DMS114 treated with DMSO at 0.1 percent for 48 hours (cell line): Measurements from ENCODE around the gene TSHZ2.
"Not testable (repeated sequence)": the region's sequence is repeated elsewhere in the genome, so short reads cannot be mapped to it uniquely, and the experiment has no call there.

Experiments
- DNase-seq: peaks from one replicate; lab custom pipeline; 2025; ENCODE audit not compliant: unreplicated experiment; lab: John Stamatoyannopoulos, UW

Gene TSHZ2

DNA sequence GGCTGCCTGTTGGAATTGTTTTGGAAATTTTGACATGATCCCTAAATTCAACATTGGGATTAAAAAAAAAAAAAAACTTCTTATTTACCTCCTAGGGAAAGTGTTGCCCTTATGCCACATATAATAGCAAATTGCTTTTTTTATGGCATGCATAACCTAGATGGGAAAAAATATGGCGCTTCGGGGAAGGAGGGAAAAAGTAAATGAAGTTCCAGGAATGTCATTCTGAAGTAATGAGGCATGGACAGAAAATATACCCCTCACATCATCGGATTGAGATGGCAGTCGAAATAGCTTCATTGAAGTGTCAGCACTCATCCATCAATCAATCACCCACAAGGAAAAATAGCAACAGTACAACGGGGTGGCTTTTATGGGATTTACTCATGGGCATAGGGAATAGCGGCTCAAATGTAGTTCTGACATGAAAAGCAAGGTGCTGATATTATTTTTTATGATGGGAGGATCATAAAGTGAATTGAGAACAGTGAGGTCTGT is 516.7 kb downstream of the TSHZ2 start:
- no peak for DNase-seq

DNA sequence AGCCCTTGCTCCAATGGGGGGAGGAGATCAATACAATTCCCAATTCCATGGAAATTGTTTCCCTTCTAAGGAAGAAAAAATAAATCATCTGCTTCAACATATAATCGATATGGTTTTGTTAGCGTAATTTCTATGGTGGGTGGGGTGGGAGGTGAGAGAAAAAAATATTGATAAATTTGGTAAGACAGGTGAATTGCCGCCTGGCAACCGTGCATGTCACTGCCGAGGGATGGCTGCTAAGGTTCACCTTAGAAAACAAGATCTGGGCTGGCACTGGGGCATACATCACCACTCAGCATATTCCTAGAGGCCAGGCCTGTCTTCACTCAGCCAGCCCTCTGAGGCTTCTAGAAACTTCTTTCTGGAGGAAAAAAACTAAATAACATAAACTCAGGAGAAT is 517.4 kb downstream of the TSHZ2 start:
- no peak for DNase-seq

DNA sequence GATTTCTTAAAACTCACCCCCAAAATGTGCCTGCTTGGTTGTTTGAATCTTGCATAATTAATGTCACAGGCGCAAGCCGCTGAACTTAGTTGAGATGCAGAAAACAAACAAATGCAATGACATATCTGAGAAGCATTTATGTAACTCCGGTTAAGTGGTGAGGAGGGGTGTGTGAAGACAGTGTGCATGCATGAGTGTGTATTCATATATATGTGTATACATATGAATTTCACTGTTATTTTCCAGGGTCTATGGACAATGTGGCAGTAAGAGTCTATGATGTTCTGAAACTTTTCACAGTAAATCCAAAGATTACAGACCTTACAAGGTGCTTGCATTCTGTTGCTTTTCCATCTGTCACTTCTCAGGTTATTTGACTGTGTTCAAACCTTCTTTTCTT is 518.5 kb downstream of the TSHZ2 start:
- no peak for DNase-seq

DNA sequence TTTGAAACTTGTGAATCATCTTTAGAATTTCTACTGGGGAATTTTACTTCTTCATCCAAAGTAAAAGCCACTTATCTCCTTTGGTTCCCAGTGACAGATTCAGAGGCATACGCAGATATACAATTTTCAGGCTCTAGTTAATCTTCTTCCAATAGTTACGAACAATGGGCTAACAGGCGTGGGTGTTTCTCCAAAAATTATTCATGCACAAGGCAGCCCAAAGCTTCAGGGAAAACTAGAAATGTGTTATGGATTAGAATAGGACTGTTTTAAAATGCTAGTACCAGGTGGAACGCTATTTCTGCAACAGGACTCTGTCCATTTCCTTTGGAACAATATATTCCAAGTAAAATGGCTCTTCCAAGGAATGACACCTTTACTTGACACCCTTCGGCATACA is 519.3 kb downstream of the TSHZ2 start:
- DNase-seq = no peak

DNA sequence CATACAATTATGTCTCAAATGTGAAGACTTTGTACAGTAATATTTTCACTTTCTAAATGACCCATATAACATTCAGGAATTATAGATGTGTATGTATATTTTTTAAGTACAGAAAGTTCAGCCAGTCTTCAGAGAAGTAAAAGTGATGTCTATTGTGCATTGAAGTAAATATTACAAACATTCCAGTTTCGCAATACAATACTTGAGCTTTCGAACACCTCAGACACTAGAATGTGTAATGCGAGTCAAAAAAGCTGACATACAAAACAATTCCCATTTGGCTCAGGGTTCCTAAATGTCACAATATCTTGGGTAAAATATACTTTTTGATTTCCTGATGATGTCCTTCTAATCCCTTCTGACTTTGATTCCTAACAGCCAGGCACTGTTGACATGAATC is 520.1 kb downstream of the TSHZ2 start:
- no peak for DNase-seq

DNA sequence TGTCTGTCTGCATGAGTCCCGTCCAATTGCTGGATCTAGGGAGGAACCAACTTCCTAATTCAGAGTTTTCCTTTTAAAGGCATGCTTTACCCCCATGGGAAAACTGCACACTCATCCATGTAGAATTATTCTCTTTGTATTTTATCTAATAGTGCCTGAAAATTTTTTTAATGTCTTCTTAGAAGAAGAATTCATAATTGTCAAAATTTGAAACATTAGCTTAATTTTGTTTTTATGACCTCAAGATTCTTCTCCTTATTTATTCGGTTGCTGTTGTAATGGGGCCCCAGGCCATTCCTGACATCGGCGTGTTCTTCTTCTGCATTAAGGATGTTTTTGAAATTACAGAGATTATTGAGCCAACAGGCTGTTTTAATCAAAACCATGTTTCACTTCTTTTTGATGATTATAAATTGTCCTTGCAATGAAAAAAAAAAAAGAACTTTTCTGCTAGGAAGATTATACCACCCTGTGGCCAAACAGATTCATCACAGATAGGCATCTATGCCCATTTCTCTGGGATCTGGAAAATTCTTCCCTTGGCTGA is 521.2 kb downstream of the TSHZ2 start:
- no peak for DNase-seq

DNA sequence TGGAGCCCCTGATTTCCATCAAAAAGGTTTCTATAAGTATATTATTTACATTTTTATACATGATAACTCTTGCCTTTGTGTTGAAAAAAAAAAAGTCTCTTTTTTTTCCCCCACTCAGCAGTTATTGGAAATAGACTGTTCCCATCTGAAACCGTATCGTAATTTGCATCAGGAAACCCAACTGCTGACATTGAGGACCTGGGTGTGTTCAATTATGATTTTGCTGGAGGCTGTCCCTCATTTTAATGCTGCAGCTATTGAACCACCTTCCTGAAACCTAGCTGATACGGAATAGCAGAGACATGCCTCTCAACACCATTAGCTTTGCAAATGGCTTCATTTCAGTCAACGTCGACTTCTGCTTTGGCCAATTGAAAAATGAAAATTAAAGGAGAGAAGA is 522.6 kb downstream of the TSHZ2 start:
- no peak for DNase-seq

DNA sequence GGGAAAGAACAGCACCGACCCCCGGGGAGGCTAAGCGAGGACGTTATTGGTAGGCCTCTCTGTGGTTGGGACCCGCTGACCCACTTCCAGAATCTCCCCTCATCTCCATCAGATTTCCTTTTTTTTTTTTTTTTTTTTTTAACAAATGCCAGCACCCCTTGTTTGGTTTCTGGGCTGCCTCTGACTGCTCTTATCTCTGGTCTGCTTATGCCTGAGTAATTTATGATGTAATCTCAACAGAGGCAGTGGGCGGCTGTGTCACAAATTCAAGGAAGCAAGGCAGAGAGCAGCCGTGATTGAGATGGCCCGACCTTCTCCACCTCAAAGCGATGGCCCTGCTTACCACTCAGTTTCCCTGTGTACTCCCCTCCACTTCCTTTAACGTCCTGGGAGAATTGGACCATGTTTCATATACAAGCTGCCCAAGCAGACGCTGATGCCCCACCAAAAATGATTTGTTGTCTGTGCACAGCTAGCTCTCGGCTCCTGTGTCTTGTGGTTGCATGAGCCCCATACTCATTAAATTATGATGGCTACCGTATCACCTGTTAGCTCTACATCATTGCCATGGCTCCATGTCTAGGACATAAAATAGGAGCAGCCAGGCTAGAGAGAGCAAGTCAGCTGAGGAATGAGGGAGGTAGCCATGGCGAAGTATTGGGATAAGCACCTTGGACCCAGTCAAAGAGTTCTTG is 523.4 kb downstream of the TSHZ2 start:
- no peak for DNase-seq

DNA sequence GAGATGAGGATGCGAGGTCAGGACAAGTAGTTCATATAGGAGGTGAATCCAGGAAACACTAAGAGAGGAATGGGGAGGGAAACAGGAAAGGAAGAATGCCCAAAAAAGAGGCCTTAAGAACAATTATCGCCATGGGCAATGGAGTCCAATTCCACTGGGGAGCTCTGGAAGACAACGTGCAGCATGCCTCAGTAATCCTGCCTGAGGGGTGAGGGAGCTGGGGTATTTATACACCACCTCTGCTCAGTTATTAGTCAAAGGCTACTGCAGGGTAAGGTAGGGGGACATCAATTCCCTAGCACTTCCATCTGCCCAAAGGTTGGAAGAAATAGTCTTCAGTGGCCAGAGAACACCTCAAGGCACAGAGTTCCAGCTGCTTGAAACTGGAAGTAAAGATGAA is 525.1 kb downstream of the TSHZ2 start:
- DNase-seq = no peak

DNA sequence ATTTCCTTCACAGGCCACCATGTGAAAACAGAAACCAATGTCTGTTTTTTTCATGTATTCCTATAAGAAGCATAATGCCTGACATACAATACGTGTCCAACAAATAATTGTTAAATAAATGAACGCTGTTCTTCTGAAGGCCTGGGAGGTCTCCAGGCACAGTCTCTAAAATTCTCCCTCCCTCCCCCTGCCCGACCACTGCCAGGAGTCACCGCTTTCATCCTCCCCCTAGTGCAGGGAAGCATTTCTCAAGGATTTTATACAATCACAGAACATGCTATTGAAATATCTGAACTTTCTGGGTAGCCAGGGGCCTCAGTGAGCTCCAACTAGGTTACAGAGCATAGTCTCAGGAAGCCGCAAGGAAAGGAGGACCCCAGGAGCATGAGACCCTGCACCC is 526.2 kb downstream of the TSHZ2 start:
- no peak for DNase-seq

DNA sequence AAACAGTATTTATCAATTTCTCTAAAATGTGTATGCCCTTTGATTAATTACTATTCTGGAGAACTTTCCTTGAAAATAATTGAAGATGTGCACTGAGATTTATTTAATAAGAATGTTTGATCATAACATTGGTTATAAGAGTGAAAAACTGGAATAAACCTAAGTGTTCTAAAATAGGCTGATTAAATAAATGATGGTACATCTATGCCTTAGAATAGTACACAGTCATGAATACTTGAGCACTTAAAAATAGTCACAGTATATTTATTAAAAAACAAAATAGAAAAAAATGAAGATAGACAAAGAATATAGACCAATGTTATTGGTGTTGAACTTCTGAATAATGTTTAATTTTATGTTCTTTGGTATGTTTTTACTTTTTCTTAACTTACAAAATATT is 528.5 kb downstream of the TSHZ2 start:
- DNase-seq = no peak

DNA sequence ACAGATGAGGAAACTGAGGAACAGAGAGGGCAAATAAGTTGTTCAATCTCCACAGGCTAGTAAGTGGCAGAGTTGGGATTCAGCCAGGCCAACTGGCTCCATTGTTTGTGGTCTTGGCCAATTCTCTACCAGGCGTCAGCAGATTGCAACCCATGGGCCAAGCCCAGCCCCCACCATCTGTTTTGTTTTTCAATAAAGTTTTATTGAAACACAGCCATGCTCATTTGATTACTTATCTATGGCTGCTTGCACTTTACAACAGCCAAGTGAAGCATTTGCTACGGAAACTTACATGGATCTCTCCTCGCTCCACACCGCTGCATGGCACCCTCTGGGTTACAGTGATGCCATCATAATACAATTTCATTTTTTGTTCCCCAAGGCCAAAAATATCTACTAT is 530.7 kb downstream of the TSHZ2 start:
- DNase-seq = no peak

DNA sequence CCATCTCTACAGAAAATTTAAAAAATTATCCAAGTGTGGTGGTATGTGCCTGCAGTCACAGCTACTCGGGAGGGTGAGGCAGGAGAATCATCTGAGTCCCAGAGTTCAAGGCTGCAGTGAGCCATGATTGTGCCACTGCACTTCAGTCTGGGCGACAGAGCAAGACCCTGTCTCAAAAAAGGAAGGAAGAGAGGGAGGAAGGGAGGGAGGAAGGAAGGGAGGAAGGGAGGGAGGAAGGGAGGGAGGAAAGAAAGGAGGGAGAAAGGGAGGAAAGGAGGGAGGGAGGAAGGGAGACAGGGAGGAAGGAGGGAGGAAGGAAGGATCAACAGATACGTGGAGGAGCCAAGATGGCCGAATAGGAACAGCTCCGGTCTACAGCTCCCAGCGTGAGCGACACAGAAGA is 531.4 kb downstream of the TSHZ2 start:
- DNase-seq = peak; percentile 24

DNA sequence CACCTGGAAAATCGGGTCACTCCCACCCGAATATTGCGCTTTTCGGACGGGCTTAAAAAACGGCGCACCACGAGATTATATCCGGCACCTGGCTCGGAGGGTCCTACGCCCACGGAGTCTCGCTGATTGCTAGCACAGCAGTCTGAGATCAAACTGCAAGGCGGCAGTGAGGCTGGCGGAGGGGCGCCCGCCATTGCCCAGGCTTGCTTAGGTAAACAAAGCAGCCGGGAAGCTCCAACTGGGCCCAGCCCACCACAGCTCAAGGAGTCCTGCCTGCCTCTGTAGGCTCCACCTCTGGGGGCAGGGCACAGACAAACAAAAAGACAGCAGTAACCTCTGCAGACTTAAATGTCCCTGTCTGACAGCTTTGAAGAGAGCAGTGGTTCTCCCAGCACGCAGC is 531.9 kb downstream of the TSHZ2 start:
- DNase-seq = not testable (repeated sequence)

DNA sequence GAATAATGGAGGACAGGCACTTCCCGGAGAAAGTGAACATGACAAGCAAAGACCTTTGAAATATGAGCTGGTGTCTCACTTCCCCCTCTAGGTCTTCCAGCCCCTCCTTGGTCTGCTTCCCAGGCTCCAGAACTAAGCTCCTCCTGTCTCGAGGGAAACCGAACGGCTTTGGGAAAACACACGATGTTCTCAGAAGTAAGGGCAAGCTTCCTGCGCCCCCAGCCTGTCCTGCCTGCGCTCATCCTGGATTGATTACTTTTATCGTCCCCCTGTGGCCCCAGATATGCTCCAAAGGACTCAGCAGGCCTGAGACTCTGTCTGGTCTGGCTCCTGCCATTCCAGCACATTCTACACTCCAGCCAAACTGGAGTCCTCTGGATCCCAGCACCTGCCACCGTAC is 538.1 kb downstream of the TSHZ2 start:
- no peak for DNase-seq

DNA sequence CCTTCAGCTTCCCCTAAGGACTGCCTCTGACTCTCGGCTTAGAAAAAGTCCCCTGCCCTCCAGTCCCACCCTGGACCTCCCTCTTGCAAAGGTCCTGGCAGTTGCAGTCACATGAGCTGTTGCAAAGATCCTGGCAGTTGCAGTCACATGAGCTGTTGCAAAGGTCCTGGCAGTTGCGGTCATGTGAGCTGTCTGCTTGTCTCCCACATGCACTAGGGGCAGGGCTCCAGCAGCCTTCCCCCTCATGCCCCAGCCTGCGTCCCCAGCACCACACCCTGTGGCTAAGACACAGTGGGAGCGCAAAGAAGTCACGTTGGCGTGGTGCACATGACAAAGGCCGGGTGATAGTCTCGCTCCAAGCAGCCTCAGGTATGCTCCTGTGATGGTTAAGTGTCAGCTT is 538.5 kb downstream of the TSHZ2 start:
- no peak for DNase-seq

DNA sequence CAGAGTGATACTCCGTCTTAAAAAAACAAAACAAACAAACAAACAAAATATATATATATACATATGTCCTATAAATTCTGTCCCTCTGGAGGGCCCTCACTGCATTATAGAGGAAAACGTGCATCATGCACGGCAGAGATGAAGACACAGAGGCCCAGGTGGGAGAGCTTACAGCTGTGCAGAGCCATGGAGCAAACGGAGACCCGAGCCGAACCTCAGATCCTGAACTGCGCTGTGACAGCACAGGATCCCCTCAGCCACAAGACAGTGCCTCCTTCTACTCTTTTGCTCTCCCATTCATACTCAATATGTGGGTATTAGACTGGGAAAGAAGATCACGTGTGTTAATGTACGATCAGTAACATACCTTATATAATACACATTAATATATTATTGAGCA is 539.9 kb downstream of the TSHZ2 start:
- no peak for DNase-seq

DNA sequence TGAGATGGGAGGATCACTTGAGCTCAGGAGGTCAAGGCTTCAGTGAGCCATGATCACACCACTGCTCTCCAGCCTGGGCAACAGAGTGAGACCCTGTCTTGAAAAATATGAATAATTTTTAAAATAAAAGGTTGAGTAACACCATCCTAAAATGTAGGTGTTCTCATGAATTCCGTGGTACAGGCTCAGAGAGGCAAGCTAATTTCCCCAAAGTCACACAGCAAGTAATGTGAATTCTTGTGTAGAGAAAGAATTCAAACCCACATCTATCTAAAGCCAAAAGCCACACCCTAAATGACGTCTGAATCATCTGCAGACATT is 541.0 kb downstream of the TSHZ2 start:
- no peak for DNase-seq

DNA sequence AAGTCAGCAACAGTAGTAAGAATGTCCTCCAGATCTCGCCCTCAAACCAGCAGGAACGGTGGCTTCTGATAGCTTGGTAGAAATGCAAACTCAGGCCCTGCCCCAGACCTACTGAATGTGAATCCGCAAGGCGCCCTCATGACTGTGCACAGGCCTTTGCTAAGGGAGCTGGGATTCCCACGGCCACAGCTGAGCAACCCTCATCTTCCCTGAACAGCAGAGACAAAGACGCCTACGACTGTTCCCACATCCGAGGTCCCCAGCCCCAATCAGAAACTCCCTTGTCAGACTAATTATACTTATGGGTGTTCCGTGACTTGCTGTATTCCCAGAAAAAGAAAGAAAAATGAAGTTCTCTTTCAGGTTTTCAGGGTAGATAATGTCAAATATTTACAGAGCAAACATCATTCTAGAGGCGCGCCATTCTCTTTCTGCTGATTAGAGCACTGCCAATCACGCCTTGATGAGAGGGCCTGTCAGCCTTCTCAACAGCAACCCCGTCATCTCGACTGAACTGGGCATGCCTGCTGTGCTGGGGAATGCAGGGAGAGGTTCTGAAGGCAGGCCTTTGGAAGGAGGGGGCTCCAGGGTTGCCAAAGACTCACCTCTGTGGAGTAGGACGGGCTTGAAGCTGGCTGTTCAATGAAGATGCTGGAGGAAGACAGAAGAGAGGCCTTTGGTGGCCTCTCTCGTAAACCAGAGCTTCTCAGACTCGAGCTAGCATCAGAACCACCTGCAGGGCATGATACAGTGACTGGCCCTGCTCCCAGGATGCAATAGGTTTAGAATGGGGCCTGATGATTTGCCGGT is 541.5 kb downstream of the TSHZ2 start:
- no peak for DNase-seq

DNA sequence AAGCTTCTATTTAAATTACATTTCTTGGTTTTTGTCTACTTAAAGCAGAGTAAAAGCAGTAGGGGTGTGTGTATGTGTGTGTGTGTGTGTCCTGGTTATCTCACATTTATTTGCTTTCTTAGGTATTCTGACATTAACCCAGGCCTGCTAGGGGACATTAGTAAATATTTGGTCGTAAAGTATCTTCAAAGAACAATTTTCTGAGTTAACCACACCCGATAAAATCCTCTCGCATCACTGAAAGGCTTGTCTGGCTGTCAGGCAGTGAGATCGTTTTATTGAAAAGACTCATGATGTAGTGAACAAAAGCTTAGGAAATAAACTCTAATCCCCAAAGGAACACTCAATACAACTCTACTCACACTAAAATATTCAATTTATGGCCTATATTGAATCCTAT is 543.6 kb downstream of the TSHZ2 start:
- DNase-seq = no peak

DNA sequence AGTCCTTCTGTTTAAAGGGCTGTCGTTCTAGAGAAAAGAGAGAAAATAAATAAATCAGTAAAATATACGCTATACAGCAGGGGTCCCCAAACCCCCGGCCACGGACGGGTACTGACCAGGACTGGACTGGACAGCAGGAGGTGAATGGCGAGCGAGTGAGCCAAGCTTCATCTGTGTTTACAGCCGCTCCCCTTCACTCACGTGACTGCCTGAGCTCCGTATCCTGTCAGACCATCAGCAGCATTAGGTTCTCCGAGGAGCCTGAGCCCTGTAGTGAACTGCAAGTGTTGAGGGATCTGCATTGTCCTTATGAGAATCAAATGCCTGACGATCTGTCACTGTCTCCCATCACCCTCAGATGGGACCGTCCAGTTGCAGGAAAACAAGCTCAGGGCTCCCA is 545.0 kb downstream of the TSHZ2 start:
- DNase-seq = peak; percentile 68

DNA sequence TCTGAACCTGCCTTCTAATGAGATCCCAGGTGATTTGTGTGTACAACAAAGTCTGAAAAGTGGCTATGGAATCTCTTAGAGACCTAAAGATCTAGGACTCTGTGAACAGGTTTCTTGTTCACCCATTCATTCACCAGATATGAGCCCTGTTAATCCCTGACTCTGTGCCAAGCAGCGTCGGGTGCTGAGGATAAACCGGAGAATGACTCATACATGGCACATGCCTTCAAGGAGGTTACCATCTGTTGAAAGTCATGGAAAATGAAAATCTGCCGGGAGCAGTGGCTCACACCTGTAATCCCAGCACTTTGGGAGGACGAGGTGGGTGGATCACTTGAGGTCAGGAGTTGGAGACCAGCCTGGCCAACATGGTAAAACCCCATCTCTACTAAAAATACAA is 549.3 kb downstream of the TSHZ2 start:
- DNase-seq = not testable (repeated sequence)
